ENCODE measurements around the gene GSTT2.

DNA sequence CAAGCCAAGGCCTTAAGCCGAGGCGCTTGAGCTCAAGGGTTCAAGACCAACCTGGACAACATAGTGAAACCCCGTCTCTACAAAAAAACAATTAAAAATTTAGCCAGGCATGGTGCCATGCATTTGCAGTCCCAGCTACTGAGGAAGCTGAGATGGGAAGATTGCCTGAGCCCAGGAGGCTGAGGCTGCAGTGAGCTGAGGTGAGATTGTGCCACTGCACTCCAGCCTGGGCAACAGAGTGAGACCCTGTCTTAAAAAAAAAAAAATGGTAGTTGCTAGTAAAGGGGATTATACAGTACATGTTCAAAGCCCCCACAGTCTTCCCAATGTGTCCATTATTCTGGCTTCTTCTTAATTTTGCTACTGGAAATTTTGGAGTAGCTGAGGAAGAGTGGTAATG lies 49.4 kb downstream of the GSTT2 start:
- TF ChIP-seq, protein P1, sequence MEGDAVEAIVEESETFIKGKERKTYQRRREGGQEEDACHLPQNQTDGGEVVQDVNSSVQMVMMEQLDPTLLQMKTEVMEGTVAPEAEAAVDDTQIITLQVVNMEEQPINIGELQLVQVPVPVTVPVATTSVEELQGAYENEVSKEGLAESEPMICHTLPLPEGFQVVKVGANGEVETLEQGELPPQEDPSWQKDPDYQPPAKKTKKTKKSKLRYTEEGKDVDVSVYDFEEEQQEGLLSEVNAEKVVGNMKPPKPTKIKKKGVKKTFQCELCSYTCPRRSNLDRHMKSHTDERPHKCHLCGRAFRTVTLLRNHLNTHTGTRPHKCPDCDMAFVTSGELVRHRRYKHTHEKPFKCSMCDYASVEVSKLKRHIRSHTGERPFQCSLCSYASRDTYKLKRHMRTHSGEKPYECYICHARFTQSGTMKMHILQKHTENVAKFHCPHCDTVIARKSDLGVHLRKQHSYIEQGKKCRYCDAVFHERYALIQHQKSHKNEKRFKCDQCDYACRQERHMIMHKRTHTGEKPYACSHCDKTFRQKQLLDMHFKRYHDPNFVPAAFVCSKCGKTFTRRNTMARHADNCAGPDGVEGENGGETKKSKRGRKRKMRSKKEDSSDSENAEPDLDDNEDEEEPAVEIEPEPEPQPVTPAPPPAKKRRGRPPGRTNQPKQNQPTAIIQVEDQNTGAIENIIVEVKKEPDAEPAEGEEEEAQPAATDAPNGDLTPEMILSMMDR (optimal IDR thresholded peaks at IDR 0.05 in 1 of 3, IDR thresholded peaks at IDR 0.05 in 1 of 3, conservative IDR thresholded peaks at IDR 0.05 in 1 of 3; ENCODE audit: extremely low read depth in 1 of 3, insufficient read depth in 2 of 3, low read length in 3 of 3): no peak
- no peak for TF ChIP-seq EZH2 (IDR thresholded peaks at IDR 0.05; ENCODE audit: low read length)
